Stimulated activated naive CD8-positive, alpha-beta T cell treated with anti-CD3 and anti-CD28 coated beads, Interleukin-15, amount 100 ng/mL, for 72 hours (primary cell): Measurements from ENCODE around the gene CEP126.
"Not testable (repeated sequence)": the region's sequence is repeated elsewhere in the genome, so short reads cannot be mapped to it uniquely, and the experiment has no call there.

Experiments
- ATAC-seq: fragments of 150-1000 bp; cut with Tn5 transposase; 2 replicates; pipeline ENCODE4 v1.10.0; 2021; ENCODE audit warnings: mild to moderate bottlenecking, moderate library complexity
- DNase-seq, 2 donors: peaks; one replicate each; pipeline ENCODE4 v3.0.0; 2021 to 2022
- H3K27ac Mint-ChIP-seq, 2 donors: one replicate each; pipeline ENCODE4 v1.8.0; 2022; ENCODE audit warnings: mild to moderate bottlenecking in 2 of 2, mixed read lengths in 2 of 2, moderate library complexity in 2 of 2
- H3K27me3 Mint-ChIP-seq: one replicate; pipeline ENCODE4 v1.8.0; 2022; ENCODE audit warnings: mixed read lengths
- H3K4me1 Mint-ChIP-seq: one replicate; pipeline ENCODE4 v1.8.0; 2022; ENCODE audit warnings: mild to moderate bottlenecking, mixed read lengths
- H3K4me3 Mint-ChIP-seq, 2 donors: one replicate each; pipeline ENCODE4 v1.8.0; 2022; ENCODE audit warnings: mild to moderate bottlenecking in 2 of 2, mixed read lengths in 2 of 2, moderate library complexity in 1 of 2
- H3K9me3 Mint-ChIP-seq, 2 donors: one replicate each; pipeline ENCODE4 v1.8.0; 2022; ENCODE audit warnings: mixed read lengths in 2 of 2

Gene CEP126

DNA sequence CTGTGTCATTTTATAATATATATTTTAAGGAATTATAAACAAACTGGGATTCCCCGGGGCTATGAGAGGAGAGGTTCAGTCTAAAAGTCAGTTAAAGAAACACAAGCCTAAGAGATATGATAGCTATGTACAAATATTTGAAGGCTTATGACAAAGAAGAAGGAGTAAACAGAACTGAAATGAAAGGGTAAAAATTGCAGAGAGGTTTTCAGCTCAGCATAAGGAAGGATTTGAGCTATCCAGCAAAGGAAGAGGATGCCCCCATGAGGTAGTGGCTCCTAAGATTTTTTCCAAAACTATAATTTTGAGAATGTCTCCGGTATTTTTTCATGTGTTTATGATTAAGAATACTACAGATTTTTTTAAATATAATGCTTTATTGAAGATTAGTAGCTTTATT, 59.4 kb downstream of the CEP126 start:
- Mint-ChIP-seq H3K4me3 (no peak overlapping the region), H3K27me3 (no peaks in the 10 kb centered on the region), H3K27ac (no peak overlapping the region), H3K4me1 (no peaks in the 10 kb centered on the region), H3K9me3 (no peaks in the 10 kb centered on the region)
- ATAC-seq (no peak), DNase-seq (no peak)

DNA sequence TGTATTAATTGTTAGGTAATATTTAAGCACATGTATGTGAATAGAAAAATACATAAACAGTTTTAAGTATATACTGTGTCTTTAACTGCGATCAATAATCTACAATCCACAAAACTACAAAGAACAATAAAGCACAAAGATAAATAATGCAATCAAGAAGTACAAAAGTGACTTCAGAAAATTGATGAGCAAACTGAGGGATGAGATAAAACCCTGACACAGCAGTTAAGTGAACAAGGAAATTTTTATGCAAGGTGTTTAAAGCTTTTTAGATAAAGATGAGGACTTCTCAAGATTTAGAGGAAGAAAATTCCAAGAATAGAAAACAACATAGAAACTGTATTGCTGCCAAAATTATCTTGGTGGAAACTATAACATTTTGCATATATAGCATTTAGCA, 60.0 kb downstream of the CEP126 start:
- ATAC-seq (no peak), DNase-seq (no peak)
- no peak overlapping the region for H3K4me3 Mint-ChIP-seq
- no peaks in the 10 kb centered on the region for H3K4me1 Mint-ChIP-seq
- H3K27ac Mint-ChIP-seq = no peak overlapping the region
- H3K9me3 Mint-ChIP-seq = no peaks in the 10 kb centered on the region
- H3K27me3 Mint-ChIP-seq = no peaks in the 10 kb centered on the region

DNA sequence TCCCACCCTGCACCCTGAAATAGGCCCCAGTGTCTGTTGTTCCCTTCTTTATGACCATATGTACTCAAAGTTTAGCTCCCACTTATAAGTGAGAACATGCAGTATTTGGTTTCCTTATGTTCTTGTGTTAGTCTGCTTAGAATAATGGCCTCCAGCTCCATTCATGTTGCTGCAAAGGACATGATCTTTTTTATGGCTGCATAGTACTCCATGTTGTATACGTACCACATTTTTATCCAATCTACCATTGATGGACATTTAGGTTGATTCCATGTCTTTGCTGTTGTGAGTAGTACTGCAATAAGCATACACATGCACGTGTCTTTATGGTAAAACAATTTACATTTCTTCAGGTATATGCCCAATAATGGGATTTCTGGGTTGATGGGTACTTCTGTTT, 60.9 kb downstream of the CEP126 start:
- DNase-seq = no peak
- no peaks in the 10 kb centered on the region for H3K27me3 Mint-ChIP-seq
- H3K9me3 Mint-ChIP-seq = no peaks in the 10 kb centered on the region
- no peaks in the 10 kb centered on the region for H3K4me1 Mint-ChIP-seq
- H3K4me3 Mint-ChIP-seq = no peak overlapping the region
- H3K27ac Mint-ChIP-seq = no peak overlapping the region
- ATAC-seq = no peak

DNA sequence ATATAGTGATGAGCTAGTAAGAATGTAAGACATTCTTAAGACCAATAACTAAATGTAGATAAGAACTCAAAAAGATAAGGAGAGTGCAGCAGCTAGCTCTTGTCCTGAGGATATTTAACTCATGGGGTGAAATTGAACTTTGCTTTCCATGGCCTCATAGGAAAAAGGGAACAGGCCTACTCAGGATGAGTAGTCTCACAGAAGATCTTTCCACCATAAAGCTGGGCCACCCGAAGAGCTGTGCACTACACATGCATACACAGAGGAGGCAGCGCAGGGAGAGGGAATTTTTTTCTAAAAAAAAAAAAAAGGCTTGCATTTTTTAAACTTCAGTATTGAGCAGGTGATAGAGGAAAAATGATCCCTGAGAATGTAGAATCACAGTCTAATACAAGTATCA, 72.6 kb downstream of the CEP126 start:
- Mint-ChIP-seq H3K9me3 (no peaks in the 10 kb centered on the region), H3K4me3 (no peak overlapping the region), H3K27me3 (no peaks in the 10 kb centered on the region), H3K27ac (peak overlapping the region in 1 of 2 donors; percentile 66), H3K4me1 (no peaks in the 10 kb centered on the region)
- DNase-seq = no peak
- no peak for ATAC-seq

GRCh38 chr11:101993172-101993571, 78.4 kb downstream of the CEP126 start:
- Mint-ChIP-seq H3K9me3 (no peaks in the 10 kb centered on the region), H3K4me3 (no peak overlapping the region), H3K27me3 (no peaks in the 10 kb centered on the region), H3K27ac (no peak overlapping the region), H3K4me1 (no peaks in the 10 kb centered on the region)
- DNase-seq (no peak), ATAC-seq (no peak)

DNA sequence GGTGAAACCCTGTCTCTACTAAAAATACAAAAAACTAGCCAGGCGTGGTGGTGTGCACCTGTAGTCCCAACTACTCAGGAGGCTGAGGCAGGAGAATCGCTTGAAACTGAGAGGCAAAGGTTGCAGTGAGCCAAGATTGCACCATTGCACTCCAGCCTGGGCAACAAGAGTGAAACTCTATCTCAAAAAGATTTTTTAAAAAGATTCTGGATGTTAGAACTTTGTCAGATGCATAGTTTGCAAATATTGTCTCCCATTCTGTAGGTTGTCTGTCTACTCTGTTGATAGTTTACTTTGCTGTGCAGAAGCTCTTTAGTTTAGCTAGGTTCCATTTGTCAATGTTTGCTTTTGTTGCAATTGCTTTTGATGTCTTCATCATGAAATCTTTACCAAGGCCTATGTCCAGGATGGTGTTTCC, 79.3 kb downstream of the CEP126 start:
- not testable (repeated sequence) for ATAC-seq, H3K9me3 Mint-ChIP-seq, H3K27me3 Mint-ChIP-seq, H3K4me1 Mint-ChIP-seq, DNase-seq, H3K27ac Mint-ChIP-seq, H3K4me3 Mint-ChIP-seq

DNA sequence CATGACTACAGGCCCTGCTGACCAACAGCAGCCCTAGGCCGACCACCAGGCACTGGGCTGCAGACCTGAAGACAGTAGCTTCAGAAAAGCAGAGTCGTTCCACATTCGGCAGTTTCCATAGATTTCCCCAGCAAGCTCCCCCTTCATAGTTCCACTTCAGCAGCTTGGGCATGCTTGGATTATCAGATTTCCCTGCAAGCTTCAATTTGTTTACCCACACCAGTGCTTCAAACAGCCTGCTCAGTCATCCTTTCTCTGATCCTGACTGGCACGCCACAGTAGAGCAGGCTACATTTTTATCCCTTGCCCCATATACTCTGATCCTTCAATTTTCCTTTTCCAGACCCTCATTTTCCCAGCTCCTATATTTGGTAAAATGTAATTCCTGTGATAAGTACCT, 81.3 kb downstream of the CEP126 start:
- no peak for ATAC-seq
- H3K9me3 Mint-ChIP-seq = no peaks in the 10 kb centered on the region
- DNase-seq = no peak
- no peaks in the 10 kb centered on the region for H3K4me1 Mint-ChIP-seq
- peak overlapping the region in 1 of 2 donors; percentile 46 for H3K27ac Mint-ChIP-seq
- no peak overlapping the region for H3K4me3 Mint-ChIP-seq
- no peaks in the 10 kb centered on the region for H3K27me3 Mint-ChIP-seq

- DNase-seq = no peak
- Mint-ChIP-seq H3K4me3 (no peak overlapping the region), H3K9me3 (no peaks in the 10 kb centered on the region), H3K27ac (no peak overlapping the region), H3K27me3 (no peaks in the 10 kb centered on the region), H3K4me1 (peaks cover 8% of the 10 kb centered on the region)
- ATAC-seq = no peak
Observed at GRCh38 chr11:102001657-102002338, 87.0 kb downstream of the CEP126 start.

GRCh38 chr11:102004220-102004619, 89.4 kb downstream of the CEP126 start:
- no peaks in the 10 kb centered on the region for H3K27me3 Mint-ChIP-seq
- DNase-seq = no peak
- H3K4me1 Mint-ChIP-seq = peaks cover 8% of the 10 kb centered on the region
- H3K27ac Mint-ChIP-seq = no peak overlapping the region
- no peak for ATAC-seq
- H3K4me3 Mint-ChIP-seq = no peak overlapping the region
- H3K9me3 Mint-ChIP-seq = no peaks in the 10 kb centered on the region

DNA sequence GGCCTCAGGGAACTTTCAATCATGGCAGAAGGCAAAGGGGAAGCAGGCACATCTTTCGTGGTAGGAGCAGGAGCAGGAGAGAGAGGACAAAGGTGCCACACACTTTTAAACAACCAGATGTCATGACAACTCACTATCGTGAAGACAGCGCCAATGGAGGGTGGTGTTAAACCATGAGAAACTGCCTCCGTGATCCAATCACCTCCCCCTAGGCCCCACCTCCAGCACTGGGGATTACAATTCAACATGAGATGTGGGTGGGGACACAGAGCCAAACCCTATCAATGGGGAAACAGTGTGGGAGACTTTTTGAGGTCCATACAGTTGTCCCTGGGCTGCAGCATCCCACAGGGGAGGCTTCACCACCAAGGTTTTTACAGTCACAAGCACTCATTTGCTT, 90.5 kb downstream of the CEP126 start:
- ATAC-seq = no peak

GRCh38 chr11:102006835-102007566, 92.2 kb downstream of the CEP126 start:
- H3K4me3 Mint-ChIP-seq = no peak overlapping the region
- peaks cover 17% of the 10 kb centered on the region for H3K27me3 Mint-ChIP-seq
- no peak overlapping the region for H3K27ac Mint-ChIP-seq
- no peaks in the 10 kb centered on the region for H3K9me3 Mint-ChIP-seq
- H3K4me1 Mint-ChIP-seq = peaks cover 8% of the 10 kb centered on the region
- ATAC-seq (no peak), DNase-seq (no peak)

More for the DNA sequence above, 90.5 kb downstream of the CEP126 start:
- H3K9me3 Mint-ChIP-seq = no peaks in the 10 kb centered on the region
- peaks cover 8% of the 10 kb centered on the region for H3K4me1 Mint-ChIP-seq
- no peak for DNase-seq
- no peak overlapping the region for H3K4me3 Mint-ChIP-seq
- no peak overlapping the region for H3K27ac Mint-ChIP-seq
- H3K27me3 Mint-ChIP-seq = peaks cover 8% of the 10 kb centered on the region

DNA sequence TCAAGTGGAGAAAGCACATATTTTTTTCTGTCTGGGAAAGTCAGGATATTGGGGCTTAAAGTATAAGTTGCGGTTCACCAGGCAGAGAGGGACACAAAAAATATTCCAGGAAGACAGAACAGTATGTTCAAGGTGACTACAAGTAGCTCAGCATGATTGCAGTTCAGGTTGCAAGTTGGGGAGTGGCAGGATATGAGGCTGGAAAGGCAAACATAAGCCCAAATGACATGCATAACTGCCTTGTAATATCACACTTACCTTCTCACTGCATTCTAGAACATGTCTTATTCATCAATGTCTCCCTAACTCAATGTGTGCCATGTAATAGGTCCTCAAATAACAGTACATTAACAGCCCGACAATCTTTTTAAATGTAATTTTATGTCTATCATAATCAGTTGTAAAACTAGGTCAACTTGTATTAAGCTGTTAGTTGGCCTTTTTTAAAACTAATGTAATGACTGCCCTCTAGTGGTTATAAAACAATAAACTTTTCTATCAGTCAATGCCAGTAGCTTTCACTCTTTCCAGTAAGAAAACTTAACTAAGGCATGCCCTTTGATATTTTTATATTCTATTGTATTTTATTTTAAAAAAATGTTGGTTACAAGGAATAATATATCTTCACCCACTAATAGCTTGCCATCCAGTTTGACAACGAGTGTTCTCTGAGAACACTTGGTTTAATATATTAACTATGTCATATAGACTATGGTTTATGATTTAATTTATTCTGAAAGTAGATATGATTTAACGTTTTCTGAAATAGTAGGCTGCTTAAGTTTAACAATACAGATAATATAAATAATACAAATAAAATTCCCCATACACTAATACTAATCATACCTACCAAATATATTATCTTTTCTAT, 93.0 kb downstream of the CEP126 start:
- Mint-ChIP-seq H3K4me3 (no peak overlapping the region), H3K27me3 (peaks cover 25% of the 10 kb centered on the region), H3K9me3 (no peaks in the 10 kb centered on the region), H3K4me1 (peaks cover 8% of the 10 kb centered on the region), H3K27ac (no peak overlapping the region)
- no peak for ATAC-seq
- no peak for DNase-seq

DNA sequence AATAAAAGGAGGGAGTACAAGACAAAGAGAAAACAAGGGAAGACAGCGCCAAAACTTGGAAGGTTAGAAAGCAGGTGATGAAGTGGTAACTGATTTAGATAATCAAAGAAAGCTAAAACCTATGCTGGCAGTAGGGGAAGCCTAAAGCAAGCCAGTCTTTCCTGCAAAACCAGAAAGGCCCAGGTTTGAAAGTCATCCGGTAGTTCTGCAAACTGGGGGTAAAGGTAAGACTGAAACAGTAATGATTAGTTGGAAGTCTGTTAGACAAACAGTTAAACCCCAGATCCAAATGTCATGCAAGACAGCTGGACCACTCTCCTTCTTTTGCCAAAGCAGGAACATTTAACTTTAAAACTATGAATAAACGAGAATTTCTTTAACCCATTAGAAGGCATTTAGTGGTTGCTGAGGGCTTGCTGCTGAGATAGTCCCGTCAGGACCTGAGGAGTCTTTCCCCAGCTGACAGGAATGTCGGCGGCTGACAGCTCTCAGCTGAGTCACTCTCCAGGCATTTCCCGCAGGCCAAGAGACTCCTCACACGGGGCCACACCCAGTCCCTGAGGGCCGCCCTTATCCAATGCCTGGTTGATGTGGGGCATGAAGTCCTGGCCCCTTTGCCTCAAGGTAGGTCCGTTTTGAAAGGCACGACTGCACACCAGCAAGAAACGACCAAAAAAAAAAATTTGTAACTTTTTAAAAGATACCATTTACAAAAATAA, 96.1 kb downstream of the CEP126 start:
- H3K27ac Mint-ChIP-seq = no peak overlapping the region
- DNase-seq (no peak), ATAC-seq (no peak)
- H3K4me1 Mint-ChIP-seq = no peaks in the 10 kb centered on the region
- no peak overlapping the region for H3K4me3 Mint-ChIP-seq
- peaks cover 34% of the 10 kb centered on the region for H3K27me3 Mint-ChIP-seq
- H3K9me3 Mint-ChIP-seq = no peaks in the 10 kb centered on the region

GRCh38 chr11:102012946-102013345, 98.1 kb downstream of the CEP126 start:
- peaks cover 34% of the 10 kb centered on the region for H3K27me3 Mint-ChIP-seq
- H3K4me3 Mint-ChIP-seq = no peak overlapping the region
- H3K4me1 Mint-ChIP-seq = no peaks in the 10 kb centered on the region
- no peaks in the 10 kb centered on the region for H3K9me3 Mint-ChIP-seq
- no peak for DNase-seq
- H3K27ac Mint-ChIP-seq = no peak overlapping the region
- ATAC-seq = peak; percentile 43

GRCh38 chr11:102014756-102015155, 99.9 kb downstream of the CEP126 start:
- H3K27ac Mint-ChIP-seq = no peak overlapping the region
- H3K4me3 Mint-ChIP-seq = no peak overlapping the region
- H3K27me3 Mint-ChIP-seq = peaks cover 32% of the 10 kb centered on the region
- DNase-seq (no peak), ATAC-seq (no peak)
- no peaks in the 10 kb centered on the region for H3K9me3 Mint-ChIP-seq
- no peaks in the 10 kb centered on the region for H3K4me1 Mint-ChIP-seq
